HG03066 (cell line): ENCODE data around the gene CDHR3.

Experiments
- ATAC-seq: cut with Tn5 transposase; IDR thresholded peaks from one replicate; pipeline ENCODE4 v1.9.1; 2021; ENCODE audit warnings: low read depth; ENCODE audit not compliant: unreplicated experiment

Gene CDHR3

DNA sequence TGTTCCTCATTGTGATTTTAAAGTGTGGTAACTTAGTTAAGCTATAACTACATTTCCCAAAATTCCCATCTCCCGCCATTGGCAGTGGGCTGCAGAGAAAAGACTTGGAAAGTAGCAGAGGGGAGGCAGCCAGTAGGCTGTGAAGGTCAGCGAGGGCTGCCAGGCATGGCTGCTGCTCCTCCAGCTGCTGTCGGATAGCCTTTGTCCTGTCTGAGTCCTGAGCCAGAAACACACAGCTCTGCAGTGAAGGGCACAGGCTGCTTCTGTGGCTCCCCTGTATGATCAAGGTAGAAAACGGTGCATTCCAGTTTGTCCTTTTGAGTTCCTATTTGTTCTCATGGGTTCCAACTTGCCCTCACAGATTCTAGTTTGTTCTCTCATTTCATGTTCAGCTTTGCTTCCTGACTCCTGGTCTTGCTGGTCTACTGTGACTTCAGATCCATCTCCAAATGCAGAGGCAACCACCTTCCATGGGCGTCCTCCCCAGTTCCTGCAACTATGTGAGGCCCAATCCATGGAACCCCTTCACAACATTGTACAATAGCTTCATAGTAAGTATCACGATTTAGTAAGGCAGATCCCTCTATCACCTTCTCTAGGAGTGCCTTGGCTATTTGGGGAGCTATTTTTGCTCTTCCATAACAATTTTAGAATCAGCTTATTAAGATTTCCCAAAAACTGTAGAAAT lies 117.4 kb downstream of the CDHR3 start:
- ATAC-seq, result no peak

DNA sequence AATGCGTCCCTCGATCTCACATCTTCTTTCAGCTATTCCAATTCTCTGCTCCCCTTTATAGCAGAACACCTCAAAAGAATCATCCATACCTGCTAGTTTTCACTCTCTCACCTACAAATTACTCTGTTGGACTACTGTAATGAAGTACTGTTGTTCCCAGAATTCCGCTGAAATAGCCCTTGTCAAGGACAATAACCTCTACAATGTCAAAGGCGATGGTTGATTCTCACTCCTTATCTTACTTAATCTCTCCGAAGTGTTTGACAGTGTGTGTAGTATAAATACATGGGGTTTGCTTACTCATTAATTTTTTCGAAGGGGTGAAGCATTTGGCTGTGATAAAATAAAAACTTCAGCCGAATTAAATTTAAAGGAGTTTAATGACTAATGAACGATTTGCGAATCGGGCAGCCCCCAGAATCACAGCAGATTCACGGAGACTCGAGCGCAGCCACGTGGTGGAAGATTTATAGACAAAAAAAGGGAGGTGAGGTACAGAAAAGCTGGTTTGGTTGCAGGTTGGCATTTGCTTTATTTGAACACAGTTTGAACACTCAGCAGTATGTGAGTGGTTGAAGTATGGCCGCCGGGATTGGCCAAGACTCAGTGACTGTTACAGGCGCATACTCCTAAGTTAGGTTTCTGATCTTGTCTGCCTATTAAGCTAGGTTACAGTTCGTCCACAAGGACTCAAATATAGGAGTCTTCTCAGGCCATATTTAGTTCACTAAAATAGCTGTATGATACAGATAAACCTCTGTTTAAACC lies 119.2 kb downstream of the CDHR3 start:
- no peak for ATAC-seq
